HG03103 (cell line): ENCODE results near the gene MCTP2.
A peak's percentile ranks its signal among the peaks of the same experiment; 100 is the strongest.

ENCODE experiments used
- ATAC-seq: cut with Tn5 transposase; IDR thresholded peaks from one replicate; pipeline ENCODE4 v1.9.1; 2021; ENCODE audit warnings: low read depth; ENCODE audit not compliant: unreplicated experiment

Gene MCTP2

DNA sequence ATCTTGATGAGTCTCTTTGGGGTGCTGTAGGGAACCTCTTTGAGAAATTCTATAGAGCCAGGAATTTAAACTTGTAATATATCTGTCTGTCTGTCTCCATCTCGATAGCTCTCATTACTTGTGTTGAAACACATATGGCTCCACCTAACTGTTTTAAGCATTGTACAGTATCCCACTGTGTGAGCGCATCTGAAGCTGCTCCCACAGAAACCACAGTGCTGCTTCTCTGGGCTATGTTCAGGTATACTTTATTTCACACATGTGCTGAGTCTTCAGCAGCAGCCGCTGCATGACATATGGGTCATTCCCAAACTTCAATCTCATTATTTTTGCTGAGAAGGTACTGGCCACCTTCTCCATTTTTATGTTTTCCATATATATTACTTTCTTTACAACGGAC lies 63.9 kb downstream of the MCTP2 start:
- ATAC-seq = no peak

DNA sequence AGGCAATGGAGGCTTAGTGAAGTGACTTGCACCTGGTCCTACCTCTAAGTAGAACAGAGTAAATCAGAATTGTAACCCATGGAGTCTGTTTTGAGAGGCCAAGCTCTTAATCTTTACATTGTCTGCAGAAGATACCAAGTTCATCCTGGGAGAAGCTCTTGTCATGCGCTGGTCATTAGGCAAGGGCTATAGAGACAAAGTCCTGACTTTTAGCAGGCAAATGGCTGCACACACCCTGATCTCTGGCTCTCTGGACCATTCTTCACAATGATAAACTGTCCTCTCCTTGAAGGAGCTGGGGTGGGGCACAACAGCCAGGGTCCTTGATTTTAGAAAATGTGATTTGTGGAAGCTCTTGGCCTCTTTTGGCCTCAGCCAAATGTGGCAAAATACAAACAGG lies 65.4 kb downstream of the MCTP2 start:
- no peak for ATAC-seq

DNA sequence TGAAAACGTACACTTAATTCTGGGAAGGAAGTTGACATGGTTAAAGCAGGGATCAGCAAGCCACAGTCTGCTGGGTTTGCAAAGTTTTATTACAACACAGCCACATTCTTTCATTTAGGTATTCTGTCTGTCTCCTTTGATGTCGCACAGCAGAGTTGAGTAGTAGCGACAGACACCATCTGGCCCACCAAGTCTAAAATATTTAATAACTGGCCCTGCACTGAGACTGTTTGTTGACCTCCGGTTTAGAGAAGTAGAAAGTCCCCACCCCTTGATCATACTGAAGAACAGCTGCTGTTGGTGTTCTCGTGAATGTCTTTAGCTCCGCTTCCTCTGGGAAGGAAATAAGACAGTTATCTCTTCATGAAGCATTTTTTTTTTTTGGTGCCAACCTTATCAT lies 66.2 kb downstream of the MCTP2 start:
- peak; percentile 80 for ATAC-seq

DNA sequence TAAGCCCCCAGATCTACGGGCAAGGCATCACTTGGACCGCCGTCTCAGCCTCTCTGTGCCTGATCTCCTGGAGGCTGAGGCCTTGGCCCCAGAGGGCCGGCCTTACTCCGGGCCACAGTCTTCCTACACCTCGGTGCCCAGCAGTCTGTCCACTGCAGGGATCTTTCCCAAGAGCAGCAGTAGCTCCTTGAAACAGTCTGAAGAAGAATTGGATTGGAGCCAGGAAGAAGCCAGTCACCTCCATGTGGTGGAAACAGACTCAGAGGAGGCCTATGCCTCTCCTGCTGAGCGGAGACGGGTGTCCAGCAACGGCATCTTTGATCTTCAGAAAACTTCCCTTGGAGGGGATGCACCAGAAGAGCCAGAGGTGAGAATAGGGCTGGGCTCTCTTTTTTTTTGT lies 67.0 kb downstream of the MCTP2 start:
- ATAC-seq = no peak

DNA sequence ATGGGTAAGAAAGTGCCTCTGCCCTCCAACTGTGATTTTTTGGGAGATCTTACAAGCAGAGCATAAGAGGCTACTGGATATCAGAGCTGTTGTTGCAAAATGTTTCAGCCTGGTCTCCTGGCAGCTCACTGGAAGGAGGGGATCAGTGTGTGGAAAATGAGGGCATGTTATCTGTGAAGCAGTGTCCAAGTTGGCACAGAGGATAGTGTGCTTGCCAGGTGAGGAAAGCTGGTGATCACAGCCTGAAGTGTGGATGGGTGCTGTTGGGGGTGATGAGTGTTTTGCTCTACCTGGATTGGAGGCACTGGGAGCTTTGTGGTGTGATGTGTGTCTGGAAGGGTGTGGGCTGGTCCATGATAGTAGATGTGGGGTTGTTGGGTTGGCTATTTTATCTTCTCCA lies 69.3 kb downstream of the MCTP2 start:
- no peak for ATAC-seq

DNA sequence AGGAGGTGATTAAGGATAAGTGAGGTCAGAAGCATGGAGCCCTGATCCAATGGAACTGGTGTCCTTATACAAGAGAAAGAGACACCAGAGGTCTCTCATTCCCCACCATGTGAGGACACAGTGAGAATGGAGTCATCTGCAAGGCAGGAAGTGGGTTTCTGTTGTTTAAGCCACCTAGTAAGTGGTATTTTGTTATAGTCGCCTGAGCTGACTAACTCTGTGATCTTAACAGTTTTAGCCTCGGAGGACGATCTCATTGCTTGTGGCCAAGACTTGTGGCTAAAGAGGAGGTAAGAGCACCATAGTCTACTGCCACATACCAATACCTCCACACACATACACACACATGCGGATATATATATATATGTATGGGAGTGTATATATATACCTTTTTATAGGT lies 73.8 kb downstream of the MCTP2 start:
- ATAC-seq = peak; percentile 35

DNA sequence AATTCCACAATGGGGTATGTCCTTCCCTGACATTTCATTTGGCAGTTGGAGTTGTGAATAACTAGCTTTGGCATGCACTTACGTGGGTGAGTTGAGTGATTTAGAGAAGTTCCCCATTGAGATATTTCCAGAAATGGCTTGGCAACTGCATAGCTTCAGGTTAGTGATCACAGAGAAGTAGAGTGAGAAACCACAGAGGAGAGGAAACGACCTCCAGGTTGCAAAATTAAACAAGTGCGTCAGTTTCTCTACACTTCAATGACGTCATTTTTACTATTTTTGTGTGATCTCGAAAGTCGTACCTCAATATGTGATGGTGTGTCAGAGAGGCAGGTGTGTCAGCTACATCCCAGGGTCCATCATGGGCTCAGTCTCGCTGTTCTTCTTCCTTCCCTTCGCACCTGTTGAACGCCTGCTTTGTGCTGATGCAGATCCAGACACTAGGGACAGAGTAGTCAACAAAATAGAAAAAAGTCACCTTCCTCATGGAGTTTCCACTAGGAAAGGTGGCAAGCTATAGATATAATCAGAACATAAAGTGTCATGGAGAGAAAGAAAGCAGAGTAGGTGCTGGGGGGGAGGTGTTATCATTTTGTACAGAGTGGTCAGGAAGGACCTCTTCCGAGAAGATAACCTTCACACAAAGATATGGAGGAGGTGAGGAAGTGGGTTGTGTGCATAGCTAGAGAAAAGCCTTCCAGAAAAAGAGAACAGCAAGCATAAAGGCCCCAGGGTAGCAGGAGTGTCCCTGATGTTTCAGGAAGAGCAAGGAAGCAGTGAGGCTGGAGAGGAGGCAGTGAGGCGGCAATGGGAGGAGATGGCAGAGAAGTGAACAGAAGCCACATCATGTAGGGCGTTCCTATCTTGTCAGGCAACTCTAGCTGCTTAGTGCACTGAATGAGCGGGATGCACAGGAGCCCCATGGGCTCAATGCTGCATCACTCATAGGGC lies 75.6 kb downstream of the MCTP2 start:
- peak; percentile 88 for ATAC-seq

GRCh38 chr15:94312946-94313345 lies 81.6 kb downstream of the MCTP2 start:
- no peak for ATAC-seq

DNA sequence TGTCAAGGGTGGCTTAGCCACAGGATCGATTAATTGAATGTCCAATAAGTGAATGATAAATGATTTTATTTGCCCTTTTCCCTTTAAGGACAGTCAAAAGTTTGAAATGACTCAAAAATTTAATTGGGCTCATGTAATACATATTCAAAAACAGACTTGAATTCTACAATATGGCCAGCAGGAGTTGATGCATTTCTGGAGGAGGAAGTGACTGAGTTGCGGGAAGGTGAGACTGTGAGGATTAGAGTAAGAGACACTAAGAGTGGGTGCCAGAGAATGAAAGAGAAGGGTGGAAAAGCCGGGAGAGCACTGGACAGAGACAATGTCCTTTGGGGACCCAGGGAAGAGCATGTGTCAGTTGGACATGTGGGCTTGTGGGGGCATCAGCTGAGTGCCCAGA lies 83.3 kb downstream of the MCTP2 start:
- no peak for ATAC-seq

DNA sequence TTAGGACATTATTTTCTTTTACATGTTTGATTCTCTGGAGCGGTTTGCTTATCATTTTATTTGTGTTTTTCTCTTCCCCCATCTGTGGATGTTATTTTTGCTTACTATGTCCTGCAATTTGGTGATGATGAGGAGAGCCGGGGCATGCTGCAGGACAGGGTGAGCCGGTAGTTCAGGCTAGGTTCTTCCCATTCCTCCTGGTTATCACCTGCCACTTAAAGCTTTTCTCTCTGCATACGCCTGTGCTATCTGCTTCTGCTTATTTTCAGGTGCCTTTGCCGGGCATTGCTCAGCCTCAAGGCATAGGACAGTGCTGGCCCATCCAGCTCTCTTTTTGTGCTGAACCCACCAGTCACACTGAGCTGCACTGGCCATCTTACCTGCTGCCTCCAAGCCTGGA lies 85.8 kb downstream of the MCTP2 start:
- ATAC-seq = no peak

DNA sequence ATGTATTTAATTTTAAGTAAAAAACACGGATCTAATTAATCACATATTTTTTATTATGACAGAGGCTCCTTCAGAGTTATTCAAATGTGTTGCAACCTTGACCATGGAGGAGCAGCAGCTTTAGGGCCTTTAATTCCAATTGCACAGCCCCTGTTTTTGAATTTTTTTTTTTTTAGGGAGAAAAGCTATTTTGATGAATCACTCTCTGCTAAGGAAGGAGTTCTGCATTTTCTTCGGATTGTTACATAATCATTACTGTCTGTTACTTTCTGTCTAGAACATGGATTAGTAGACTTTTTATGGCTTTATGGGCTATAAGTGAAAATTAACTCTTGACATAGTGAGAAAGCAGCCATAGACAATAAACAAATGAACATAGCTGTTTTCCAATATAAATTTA lies 90.8 kb downstream of the MCTP2 start:
- ATAC-seq = no peak

DNA sequence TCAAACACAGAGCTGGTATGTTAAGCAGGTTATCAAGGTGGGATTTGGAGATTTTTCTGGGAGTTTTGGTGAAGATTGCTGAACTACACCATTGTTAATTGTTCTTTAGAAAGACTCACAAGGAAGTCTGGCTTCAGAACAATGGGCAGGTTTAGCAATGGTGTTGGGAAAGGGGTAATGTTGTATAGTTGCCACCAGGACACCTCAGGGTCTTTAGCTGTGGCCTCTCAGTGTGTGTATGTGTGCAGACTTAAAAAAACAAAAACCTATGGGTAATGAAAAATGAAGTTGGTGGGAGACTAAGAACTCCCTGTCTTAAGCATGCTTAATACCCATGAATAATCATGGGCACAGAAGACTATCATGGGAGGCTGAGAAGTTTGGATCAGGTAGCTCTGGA lies 91.7 kb downstream of the MCTP2 start:
- no peak for ATAC-seq

DNA sequence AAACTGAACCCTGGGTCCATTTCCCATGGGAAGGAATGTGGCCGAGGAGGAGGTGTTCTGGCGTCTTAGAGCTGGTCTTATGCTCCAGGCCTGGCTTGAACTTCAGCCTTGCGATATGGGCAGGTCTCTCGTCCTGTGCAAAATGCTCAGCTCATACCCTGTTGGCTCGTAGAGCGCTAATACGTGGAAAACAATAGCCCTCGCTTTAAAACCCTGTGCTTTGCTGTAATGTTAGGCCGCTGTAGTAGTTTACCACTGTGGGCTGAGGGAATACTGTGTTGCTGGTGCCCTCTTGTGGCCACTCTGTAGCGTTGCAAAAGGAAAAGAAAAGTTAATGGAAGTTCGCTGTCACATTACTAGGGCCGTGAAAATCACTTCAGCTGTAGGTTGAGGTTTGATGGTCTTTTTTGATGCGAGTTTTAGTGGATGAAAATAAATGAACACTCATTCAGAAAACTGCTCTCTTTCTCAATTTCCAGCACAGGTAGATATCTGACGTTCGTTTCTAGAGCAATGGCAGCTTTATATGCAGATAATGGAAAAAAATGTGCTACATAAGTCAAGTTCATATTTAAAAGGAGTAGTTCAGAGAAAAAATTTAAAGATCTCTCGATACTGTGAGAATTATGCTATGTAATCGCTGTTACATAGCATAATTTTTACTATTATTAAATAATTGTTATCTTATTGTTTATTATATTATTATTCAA lies 92.9 kb downstream of the MCTP2 start:
- ATAC-seq = peak; percentile 93

GRCh38 chr15:94324835-94325767 lies 93.7 kb downstream of the MCTP2 start:
- no peak for ATAC-seq

GRCh38 chr15:94327356-94327936 lies 96.1 kb downstream of the MCTP2 start:
- ATAC-seq = no peak

DNA sequence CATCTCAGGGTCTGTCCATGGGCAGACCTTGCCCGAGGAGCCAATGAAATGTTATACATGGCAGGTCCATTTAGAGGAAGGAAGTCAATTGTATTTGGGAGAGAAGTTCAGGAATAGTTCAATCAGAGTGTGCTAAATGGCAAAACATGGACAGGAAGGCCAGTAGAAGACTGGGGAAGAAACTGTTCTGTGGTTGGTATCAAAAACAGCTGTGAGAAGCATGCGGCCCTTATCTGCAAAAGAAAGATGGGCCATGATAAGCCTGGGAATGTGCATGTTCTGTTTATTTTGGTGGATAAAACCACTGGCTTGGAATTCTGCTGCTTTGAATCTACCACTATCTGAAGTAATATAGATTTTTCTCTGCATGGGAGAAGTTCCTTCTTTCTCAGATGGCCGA lies 100.4 kb downstream of the MCTP2 start:
- ATAC-seq = no peak

DNA sequence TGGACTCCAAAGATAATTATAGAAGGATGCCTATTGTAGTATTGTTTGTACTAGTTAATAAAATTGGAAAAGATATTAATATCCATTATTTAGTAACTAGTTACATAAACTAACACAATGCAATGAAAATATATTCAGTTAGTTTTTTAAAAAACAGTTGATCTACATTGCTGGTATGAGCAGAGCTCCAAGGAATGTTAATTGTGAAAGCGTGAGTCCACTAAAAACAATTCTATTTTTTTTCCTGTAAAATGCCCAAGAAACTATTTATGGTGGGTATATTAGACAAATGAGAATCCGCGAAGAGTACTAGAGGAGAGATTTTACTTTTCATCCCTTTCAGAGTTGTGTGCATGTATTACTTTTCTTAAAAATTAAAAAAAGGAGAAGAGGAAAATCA lies 104.3 kb downstream of the MCTP2 start:
- ATAC-seq = no peak

DNA sequence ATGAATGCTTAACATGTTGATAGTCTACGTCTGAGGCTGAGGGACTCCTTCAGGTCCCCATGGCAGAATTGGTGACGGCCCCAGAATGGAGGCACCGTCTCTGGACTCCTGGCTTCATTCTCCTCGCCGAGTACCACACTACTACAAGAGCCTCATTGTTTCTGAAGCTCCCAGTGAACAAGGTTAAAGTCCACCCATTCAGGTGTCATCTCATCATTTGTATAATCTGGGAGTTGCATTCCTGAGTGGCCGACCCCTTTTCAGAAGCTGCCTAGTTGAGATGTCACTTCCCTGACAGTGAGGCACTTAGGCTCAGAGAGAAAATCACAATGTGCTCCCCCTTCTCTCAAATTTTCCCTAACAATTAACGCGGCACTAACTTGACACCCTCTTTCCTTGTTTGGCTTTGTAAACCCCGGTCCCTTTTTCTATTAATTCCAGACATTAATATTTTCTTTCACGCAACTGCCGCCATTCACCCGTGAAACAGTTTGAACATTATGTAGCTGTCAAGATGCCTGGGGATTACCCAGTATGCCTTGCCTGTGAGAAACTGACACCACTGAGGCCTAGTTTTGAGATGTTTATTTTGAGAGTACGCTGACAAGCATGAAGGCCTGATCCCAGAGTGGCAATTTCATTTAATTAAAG lies 105.6 kb downstream of the MCTP2 start:
- no peak for ATAC-seq

GRCh38 chr15:94338243-94338846 lies 107.0 kb downstream of the MCTP2 start:
- ATAC-seq = no peak

DNA sequence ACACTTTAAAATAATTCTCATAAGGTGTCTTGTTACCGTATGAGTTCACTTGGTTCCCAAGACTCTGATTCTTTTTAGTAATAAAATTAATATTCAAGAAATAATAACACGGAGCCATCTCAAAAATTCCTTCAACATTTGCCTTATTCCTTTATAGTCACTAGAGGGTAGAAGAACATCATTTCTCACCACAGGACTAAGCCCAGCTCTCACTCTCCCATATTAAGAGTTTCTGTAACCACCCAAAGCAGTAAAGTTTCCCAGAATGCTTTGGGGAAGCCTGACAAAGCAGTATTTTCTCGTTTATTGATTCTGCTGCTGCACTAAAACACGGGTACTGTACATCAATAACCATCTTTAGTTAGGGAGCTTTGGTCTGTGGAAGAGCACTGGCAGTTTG lies 114.9 kb downstream of the MCTP2 start:
- ATAC-seq = no peak
